HG02870 (cell line): ENCODE data around the gene KRTAP9-8.
"Not testable (repeated sequence)": the region's sequence is repeated elsewhere in the genome, so short reads cannot be mapped to it uniquely, and the experiment has no call there.

Experiments used
- ATAC-seq: cut with Tn5 transposase; IDR thresholded peaks from one replicate; pipeline ENCODE4 v1.9.1; 2021; ENCODE audit warnings: mild to moderate bottlenecking, moderate library complexity; ENCODE audit not compliant: unreplicated experiment

Gene KRTAP9-8, protein sequence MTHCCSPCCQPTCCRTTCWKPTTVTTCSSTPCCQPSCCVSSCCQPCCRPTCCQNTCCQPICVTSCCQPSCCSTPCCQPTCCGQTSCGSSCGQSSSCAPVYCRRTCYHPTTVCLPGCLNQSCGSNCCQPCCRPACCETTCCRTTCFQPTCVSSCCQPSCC

DNA sequence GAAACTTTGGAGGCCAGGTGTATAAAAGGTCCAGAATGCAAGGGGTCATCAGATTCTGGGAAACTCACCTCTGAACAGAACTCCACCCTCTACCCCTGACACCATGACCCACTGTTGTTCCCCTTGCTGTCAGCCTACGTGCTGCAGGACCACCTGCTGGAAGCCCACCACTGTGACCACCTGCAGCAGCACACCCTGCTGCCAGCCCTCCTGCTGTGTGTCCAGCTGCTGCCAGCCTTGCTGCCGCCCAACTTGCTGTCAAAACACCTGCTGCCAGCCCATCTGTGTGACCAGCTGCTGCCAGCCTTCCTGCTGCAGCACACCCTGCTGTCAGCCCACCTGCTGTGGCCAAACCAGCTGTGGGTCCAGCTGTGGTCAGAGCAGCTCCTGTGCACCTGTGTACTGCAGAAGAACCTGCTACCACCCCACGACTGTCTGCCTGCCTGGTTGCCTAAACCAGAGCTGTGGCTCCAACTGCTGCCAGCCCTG, at the start of gene KRTAP9-8:
Gene KRTAP9-8 (plus strand): TSS at position 51 of the 489 bp plus-strand sequence. CDS start 53 bp downstream, at position 104.
- not testable (repeated sequence) for ATAC-seq

DNA sequence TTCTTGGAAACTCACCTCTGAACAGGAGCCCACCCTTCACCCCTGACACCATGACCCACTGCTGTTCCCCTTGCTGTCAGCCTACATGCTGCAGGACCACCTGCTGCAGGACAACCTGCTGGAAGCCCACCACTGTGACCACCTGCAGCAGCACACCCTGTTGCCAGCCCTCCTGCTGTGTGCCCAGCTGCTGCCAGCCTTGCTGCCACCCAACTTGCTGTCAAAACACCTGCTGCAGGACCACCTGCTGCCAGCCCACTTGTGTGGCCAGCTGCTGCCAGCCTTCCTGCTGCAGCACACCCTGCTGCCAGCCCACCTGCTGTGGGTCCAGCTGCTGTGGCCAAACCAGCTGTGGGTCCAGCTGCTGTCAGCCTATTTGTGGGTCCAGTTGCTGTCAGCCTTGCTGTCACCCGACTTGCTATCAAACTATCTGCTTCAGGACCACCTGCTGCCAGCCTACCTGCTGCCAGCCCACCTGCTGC, 47.9 kb upstream of the KRTAP9-8 start, which contains the start of gene KRTAP9-1:
Gene KRTAP9-1 (plus strand): TSS at position 51 of the 482 bp plus-strand sequence. CDS start 0 bp downstream, at position 51.
- not testable (repeated sequence) for ATAC-seq

DNA sequence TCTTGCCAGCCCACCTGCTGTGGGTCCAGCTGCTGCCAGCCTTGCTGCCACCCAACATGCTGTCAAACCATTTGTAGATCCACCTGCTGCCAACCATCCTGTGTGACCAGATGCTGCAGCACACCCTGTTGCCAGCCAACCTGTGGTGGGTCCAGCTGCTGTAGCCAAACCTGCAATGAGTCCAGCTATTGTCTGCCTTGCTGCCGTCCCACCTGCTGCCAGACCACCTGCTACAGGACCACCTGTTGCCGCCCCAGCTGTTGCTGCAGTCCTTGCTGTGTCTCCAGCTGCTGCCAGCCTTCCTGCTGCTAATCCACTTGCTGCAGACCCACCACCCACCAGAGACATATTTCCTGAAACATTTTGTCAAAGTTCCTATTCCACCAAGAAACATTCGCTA, 47.5 kb upstream of the KRTAP9-8 start:
- no peak for ATAC-seq

DNA sequence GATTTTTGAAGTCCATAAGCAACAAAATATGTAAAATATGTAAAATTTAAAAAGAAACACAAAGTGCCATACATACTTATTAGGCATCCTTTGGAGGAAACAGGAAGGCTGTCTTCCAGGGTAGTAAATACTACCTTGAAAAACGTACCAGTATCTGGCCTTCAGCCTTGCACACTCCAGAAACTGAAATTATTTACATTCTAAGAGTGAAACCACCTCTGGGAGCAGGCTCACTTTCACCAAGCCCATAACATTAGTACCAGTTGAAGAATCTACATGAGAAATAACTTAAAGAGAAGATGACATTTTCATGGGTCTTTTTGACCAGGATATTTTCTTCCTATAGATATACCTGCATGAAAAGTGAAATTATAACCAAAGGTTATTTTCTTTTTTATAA, 41.7 kb upstream of the KRTAP9-8 start:
- no peak for ATAC-seq

DNA sequence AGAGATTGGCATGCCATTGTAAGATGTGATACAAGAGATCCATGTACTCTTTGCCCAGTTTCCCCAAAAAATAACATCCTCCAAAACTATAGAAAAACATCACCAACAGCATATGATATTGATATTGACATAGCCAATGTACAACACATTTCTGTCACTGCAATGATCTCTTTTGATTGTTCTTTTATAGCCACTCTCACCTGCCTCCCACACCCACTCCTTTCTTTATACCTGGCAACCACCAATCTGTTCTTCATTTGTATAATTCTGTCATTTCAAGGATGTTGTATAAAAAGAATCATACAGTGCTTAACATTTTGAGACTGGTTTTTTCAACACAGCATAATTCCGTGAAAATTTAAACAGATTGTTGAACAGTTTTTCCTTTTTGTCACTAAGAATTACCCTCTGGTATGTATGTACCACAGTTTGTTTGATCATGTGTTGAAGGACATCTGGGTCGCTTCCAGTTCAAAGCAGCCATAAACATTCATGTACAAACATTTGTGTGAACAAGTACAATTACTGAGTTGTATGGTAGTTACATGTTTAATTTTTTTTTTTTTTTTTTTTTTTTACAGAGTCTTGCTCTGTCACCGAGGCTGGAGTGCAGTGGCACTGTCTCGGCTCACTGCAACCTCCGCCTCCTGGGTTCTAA, 38.2 kb upstream of the KRTAP9-8 start:
- ATAC-seq, result no peak

DNA sequence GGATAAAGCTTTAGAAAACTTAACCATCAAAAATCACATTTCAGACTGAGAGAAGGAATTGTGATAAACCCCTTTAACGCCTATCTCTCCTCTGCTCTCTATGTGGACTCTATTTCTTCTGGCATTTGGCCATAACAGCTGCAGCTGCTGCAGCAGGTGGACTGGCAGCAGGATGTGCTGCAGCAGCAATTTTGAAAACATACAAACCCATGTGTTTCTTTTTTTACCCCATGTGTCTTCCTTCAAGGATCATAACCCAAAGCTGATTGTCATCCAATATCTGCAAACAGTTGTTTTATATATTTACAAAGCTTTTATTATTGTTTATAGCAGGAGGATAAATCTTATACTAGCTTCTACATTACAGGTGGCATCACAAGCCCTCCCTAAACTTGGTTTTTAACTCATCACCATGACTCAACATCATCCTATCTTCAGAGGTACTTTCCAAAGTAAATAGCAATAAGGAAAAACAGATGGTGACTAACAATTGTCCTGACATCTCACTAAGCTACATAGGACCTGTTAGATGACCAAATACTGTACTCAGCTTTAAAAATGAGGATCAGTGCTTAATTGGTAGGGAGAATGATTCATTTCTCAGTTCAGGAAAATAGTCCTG, 25.8 kb upstream of the KRTAP9-8 start:
- ATAC-seq, result no peak

DNA sequence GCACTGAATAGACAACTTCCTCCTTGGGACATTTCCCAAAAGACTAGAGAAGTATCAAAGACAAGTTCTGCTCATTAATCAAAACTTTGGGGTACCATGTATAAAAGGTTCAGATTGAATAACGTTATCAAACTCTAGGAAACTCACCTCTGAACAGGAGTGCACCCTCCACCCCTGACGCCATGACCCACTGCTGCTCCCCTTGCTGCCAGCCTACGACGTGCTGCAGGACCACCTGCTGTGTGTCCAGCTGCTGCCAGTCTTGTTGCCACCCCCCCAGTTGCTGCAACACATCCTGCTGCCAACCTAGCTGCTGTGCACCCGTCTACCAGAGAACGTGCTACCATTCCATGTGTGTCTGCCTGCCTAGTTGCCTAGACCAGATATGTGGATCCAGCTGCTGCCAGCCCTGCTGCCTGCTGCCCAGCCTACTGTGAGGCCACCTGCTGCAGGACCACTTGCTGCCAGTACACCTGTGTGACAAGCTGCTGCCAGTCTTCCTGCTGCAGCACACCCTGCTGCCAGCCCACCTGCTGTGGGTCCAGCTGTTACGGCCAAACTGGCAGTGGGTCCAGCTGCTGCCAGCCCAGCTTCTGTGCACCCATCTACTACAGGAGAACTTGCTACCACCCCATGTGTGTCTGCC, 25.2 kb upstream of the KRTAP9-8 start:
- ATAC-seq, result no peak

DNA sequence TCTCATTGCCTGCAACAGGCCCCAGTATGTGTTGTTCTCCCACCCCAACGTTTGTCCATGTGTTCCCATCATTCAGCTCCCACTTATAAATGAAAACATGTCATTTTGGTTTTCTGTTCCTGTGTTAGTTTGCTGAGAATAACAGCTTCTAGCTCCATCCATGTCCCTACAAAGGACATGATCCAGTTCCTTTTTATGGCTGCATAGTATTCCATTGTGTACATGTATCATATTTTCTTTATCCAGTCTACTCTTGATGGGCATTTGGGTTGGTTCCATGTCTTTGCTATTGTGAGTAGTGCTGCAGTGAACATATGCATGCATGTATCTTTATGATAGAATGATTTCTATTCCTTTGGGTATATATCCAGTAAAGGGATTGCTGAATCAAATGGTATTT, 22.1 kb upstream of the KRTAP9-8 start:
- ATAC-seq, result no peak

DNA sequence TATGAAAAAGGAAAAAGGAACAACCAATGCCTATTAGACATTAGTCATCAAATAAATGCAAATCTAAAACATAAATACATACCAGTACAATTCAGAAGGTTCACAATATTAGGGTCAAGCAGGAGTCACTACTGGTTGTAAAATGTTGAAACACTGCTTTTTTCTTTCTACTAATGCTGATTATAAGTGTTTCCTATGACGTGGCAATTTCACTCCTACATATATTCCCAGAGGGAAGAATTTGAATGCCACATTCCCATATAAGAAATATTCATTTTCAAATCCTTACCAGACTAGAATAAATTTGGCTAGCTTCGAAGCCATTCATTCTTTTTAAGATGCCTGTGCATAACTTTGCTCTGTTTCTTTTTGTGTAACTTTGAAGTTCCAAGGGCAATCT, 14.0 kb upstream of the KRTAP9-8 start:
- no peak for ATAC-seq

DNA sequence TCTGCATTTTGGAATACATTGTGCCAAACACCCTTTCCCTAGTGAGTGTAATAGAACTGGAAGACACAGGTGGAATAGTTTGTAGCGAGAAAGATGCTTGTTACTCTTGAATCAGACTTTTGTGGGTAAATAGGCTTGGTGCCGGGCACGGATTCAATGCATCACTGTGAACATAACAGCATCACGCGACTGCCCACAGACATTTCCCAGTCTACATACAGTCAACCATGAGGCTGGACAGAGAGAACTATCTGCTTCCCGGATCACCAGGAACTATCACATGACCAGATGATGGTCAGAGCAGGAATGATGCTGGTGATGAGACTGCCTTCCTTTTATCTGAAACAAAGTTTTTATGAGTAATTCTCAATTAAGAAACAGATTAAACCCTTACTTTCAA, 11.7 kb upstream of the KRTAP9-8 start:
- ATAC-seq, result no peak

DNA sequence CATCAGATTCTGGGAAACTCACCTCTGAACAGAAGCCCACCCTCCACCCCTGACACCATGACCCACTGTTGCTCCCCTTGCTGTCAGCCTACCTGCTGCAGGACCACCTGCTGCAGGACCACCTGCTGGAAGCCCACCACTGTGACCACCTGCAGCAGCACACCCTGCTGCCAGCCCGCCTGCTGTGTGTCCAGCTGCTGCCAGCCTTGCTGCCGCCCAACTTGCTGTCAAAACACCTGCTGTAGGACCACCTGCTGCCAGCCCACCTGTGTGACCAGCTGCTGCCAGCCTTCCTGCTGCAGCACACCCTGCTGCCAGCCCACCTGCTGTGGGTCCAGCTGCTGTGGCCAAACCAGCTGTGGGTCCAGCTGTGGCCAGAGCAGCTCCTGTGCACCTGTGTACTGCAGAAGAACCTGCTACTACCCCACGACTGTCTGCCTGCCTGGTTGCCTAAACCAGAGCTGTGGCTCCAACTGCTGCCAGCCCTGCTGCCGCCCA, 11.2 kb upstream of the KRTAP9-8 start, which contains the start of gene KRTAP9-2:
Gene KRTAP9-2 (plus strand): TSS at position 51 of the 498 bp plus-strand sequence. CDS start 7 bp downstream, at position 58.
- ATAC-seq, result not testable (repeated sequence)

DNA sequence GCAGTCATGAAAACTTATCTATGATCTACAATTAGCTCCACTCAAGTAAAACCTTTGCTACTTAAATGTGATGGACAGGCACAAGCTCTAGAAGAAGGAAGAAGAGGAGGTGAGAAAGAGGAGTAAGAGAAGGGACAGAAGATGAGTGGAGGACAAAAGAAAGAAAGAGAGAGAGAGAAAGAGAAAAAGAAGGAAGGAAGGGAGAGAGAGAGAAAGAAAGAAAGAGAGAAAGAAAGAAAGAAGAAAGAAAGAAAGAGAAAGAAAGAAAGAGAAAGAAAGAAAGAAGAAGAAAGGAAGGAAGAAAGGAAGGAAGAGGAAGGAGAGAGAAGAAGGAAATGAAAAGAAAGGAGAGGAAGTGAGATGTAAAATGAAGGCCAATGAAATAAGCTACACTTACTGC, 7.7 kb upstream of the KRTAP9-8 start:
- ATAC-seq, result no peak

DNA sequence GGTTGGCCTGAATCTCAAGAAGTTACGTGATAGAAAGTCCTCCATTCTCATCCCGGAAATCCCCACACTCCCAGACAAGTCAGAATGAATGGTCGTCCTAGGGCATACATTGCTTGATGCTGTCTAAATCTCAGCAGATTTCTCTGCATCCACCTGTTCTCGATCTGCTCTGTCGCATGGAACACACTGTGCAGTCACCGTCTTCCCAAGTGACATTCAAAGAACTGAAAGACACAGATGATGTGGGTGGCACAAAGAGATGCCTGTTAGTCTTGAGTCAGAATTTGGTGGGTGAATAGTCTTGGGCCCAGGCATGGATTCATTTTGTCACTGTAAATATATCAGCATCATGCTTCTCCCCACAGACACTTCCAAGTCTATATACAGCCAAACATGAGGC, 6.1 kb upstream of the KRTAP9-8 start:
- ATAC-seq, result no peak

DNA sequence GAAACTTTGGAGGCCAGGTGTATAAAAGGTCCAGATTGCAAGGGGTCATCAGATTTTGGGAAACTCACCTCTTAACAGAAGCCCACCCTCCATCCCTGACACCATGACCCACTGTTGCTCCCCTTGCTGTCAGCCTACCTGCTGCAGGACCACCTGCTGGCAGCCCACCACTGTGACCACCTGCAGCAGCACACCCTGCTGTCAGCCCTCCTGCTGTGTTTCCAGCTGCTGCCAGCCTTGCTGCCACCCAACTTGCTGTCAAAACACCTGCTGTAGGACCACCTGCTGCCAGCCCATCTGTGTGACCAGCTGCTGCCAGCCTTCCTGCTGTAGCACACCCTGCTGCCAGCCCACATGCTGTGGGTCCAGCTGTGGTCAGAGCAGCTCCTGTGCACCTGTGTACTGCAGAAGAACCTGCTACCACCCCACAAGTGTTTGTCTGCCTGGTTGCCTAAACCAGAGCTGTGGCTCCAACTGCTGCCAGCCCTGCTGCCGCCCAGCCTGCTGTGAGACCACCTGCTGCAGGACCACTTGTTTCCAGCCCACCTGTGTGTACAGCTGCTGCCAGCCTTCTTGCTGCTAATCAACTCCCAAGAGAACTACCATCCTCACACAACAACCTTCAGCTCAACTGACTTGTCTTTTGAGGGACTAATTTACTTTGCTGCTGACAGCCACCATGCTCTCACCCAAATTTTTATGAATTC, 5.2 kb upstream of the KRTAP9-8 start, which contains the start of gene KRTAP9-3:
Gene KRTAP9-3 (plus strand): TSS at position 51 of the 707 bp plus-strand sequence. CDS start 53 bp downstream, at position 104.
- ATAC-seq, result not testable (repeated sequence)

DNA sequence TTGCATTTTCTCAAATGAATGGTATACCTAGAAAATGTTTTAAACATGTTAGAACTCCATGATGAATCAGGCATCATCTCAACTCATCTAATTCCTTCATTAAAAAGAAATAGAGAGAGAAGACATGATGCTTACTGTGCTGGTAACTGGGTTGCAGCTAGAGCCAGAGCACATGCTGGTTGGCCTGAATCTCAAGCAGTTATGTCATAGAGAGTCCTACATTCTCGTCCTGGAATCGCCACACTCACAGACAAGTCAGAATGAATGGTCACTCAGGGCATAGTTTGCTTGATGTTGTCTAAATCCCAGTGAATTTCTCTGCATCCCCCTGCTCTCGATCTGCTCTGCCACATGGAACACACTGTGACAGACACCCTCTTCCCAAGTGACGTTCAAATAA, 683 bp upstream of the KRTAP9-8 start:
- not testable (repeated sequence) for ATAC-seq

DNA sequence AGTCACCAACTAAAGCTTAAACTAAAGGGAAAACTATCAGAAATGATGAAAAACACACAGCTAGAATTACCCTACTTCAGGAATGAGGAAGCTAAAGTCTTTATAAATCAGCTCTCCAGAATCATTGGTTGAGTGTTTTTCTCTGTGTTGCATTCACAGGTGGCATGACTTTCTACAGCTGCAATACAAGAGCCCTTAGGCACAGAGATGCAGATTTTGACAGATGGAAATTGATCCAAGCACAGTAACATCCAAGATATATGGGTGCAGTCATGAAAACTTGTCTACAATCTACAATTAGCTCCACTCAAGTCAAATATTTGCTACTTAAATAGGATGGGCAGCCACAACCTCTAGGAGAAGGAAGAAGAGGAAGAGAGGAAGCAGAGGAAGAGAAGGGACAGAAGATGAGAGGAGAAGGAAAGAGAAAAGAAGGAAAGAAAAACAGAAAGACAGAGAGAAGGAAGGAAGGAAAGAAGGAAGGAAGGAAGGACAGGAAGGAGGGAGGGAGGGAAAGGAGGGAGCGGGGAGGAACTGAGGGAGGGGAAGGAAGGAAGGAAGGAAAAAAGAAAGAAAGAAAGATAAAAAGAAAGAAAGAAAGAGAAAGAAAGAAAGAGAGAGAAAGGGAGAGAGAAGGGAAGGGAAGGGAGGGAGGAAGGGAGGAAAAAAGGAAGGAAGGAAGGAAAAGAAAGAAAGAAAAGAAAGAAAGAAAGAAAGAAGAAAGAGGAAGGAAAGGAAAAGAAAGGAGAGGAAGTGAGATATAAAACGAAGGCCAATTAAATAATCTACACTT, 9.4 kb downstream of the KRTAP9-8 start:
- not testable (repeated sequence) for ATAC-seq

DNA sequence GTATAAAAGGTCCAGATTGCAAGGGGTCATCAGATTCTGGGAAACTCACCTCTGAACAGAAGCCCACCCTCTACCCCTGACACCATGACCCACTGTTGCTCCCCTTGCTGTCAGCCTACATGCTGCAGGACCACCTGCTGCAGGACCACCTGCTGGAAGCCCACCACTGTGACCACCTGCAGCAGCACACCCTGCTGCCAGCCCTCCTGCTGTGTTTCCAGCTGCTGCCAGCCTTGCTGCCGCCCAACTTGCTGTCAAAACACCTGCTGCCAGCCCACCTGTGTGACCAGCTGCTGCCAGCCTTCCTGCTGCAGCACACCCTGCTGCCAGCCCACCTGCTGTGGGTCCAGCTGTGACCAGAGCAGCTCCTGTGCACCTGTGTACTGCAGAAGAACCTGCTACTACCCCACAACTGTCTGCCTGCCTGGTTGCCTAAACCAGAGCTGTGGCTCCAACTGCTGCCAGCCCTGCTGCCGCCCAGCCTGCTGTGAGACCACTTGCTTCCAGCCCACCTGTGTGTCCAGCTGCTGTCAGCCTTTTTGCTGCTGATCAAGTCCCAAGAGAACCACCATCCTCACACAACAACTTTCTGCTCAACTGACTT, 11.9 kb downstream of the KRTAP9-8 start, which contains the start of gene KRTAP9-4:
Gene KRTAP9-4 (plus strand): TSS at position 51 of the 604 bp plus-strand sequence. CDS start 34 bp downstream, at position 85.
- ATAC-seq, result not testable (repeated sequence)

DNA sequence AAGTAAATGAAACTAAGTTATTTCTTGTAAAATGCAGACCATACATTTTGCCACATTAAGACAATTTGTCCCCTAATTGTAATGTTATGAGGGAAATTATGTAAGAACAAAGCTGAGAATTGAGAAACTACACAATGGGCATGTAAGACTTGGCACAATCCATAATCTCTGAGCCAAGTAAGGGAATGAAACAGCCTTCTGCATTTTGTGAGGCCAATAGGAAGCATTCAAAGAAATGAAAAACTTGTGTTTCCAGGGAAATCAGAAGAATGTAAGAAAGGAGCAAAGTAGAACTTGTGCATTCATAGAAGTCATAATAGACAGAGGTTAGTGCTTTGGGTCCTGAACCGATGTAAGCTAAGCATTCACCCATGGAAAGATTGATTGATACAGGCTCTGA, 13.5 kb downstream of the KRTAP9-8 start:
- ATAC-seq, result no peak

DNA sequence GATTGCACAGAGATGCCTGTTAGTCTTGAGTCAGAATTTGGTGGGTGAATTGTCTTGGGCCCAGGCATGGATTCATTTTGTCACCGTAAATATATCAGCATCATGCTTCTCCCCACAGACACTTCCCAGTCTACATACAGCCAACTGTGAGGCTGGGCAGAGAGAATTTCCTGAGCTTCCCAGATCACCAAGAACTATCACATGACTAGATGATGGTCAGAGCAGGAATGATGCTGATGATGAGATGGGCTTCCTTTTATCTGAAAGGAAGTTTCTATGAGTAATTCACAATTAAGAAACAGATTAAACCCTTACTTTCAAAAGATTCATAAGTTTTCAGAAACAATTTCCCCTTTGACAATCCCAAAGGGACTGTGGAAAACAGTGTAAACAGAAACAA, 17.1 kb downstream of the KRTAP9-8 start:
- ATAC-seq, result no peak
